Inferior parietal cortex (tissue), 1 donor: ENCODE results near the gene ACYP2.
"Not testable (repeated sequence)": the region's sequence is repeated elsewhere in the genome, so short reads cannot be mapped to it uniquely, and the experiment has no call there.

Source experiments
- DNase-seq: peaks from one replicate; pipeline ENCODE4 v3.0.0-alpha.2; 2016; ENCODE audit errors: extremely low spot score

Gene ACYP2

DNA sequence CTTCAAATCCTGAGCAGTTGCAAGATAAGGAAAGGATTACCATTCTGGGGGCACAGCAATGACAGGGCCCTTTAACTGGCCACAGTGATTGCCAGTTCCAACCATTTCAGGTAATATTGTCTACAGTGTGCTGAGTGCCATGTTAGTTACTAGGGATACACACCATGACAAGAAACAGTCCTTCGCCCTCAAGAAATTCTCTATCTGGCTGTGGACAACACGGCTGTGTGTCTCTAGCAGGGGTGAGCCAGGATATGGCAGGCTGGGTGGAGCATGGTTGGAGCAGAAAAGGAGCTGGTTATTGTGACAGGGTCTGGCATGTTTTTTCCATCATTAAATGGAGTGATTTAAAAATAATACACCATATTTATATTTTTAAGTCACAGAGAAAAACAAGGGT is 109.6 kb downstream of the ACYP2 start:
- DNase-seq, result no peak

GRCh38 chr2:54226260-54226659 is 110.8 kb downstream of the ACYP2 start:
- DNase-seq, result peak; percentile 37

DNA sequence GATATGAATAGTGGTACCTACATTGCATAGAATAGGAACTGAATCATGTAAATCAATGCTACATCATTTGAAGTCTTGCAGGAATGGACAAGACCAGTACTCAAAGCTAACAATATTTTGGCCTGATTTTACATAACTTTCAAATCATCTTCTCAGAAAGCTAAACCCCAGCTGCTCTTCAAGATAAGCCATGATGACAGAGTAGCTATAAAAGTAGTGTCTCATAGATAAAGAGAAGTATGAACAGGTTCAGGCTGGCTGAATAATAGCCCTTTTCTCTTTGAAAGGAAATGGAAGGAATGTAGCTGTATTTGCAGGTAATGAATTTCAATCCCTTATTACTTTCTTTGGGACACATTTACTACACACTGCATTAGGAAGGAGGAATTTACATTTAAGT is 112.4 kb downstream of the ACYP2 start:
- DNase-seq, result no peak

DNA sequence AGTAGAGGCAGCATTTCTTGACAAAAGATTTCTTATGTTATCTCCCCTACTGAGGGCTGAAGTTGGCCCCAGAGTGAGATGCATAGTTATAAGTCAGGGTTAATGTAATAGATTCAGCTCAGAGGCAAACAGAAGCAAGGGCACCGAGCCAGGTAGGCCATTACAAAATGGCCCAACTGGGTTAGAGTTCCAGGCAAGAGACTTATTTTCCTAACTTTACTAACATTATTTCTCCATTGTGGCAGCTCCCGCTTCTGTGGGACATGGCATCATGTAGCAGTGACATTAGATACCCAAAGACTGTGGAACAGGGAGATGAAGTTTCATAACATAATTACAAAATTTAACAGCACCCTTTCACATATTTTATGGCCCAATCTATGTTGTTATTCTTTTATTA is 113.5 kb downstream of the ACYP2 start:
- DNase-seq, result no peak

DNA sequence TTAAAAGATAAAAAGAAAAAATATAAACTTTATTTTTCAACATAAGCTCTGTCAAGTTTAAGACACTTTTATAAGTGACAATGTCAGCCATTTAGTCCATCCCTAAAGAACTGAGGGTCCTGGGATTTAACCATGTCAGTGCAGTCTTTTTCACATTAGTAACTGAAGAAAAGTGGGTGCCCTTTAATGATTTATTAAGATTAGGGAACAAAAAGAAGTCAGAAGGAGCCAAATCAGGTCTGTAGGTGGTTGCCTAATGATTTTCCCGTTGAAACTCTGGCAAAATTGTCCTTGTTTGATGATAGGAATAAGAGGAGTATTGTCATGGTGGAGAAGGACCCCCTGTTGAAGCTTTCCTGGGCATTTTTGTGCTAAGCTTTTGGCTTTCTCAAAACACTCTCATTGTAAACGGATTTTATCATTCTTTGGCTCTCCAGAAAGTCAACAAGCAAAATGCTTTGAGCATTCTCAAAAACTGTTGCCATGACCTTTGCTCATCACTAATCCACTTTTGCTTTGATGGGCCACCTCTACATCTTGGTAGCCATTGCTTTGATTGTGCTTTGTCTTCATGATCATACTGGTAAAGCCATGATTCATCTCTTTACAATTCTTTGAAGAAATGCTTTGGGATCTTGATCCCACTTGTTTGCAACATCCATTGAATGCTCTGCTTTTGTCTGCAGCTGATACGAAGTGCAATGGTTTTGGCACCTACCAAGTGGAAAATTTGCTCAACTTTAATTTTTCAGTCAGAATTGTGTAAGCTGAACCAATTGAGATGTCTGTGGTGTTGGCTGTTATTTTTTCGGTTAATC is 118.6 kb downstream of the ACYP2 start:
- DNase-seq, result no peak

DNA sequence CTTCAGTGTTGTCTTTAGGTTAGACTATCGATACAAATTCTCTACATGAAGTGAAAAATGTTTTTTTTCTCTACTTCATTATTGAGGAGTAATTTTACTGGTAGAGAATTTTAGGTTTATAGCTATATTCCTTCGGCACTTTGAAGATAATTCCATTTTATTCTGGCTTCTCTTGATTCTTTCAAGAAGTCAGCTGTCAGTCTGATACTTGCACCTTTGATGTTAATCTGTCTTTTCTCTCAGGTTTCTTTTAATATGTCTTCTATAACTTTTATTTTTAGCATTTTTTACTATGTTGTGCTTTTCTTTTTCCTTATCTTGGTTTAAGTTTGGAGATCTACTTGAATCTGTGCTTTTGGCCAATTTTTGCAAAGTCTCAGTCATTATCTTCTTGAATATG is 122.0 kb downstream of the ACYP2 start:
- DNase-seq, result no peak

GRCh38 chr2:54239427-54239826 is 124.0 kb downstream of the ACYP2 start:
- no peak for DNase-seq

DNA sequence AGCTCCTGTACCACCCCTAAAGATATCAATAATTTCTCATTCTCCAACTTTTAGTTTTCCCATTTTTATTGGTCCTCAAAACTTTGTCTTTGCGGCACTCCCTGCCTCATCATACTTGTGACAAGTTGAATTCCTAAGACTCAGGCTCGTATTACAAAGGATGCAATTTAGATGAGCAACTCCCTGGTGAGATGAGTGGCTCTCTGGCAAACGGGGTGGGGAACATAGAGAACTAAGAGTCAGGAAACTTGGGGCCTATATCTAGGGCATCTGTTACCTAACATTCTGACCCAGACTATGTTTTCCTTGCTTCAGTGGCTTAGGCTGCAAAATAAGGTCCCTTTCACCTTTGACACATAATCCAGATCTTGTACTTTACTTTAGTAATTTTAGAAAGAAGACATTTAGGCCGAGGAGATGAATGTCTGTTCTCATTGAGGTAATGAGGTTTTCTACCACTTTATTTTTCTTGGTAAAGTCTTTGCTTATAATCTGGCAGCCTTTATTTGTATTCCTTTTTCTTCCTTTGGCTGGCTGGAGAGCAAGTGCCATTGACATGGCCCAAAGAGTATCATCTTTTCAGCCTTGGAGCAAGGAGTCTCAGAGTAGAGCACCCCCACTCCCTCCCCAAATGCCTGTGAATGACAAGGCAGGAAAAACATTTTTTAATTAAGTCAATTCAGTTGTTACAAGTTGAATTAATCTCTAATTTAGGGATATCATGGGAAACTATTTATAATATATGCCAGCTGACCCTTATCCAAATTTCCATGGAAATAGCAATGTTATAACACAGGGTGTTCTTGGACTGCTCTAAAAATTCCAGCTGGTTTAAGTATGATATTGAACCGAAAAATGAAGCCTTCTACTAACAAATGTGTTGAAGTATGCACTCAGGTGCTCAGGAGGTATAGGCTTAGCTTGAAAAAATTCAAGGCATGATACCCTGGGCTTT is 125.4 kb downstream of the ACYP2 start:
- no peak for DNase-seq

DNA sequence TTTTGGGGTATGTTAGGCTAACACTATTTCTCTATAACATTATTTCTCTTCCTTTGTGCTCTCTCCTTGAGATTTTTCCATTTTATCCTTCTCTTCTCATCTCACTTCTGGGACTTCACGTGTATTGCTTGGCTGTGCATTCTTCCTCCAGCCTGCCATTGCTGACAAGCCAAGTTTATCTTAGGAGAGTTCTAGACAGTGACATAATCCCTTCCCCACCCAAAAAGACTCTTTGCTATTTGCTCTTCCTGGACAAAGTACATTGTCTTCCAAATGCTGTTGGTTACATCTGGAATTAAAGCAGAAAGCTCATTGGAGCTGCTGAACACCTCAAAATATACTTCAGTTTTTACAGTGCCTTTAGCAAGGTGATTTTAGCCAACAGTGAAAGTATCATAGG is 131.7 kb downstream of the ACYP2 start:
- no peak for DNase-seq

DNA sequence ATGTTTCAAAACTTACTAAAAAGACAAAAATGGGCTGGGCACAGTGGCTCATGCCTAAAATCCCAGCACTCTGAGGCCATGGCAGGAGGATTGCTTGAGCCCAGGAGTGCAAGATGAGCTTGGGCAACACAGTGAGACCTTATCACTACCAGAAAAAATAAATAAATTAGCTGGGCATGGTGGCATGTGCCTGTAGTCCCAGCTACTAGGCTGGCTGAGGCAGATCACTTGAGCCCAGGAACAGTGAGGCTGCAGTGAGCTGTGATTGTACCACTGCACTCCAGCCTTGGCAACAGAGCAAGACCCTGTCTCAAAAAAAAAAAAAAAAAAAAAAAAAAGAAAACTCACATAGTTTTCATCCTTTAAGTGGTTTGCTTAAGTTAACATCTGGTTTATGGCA is 134.2 kb downstream of the ACYP2 start:
- DNase-seq, result no peak

DNA sequence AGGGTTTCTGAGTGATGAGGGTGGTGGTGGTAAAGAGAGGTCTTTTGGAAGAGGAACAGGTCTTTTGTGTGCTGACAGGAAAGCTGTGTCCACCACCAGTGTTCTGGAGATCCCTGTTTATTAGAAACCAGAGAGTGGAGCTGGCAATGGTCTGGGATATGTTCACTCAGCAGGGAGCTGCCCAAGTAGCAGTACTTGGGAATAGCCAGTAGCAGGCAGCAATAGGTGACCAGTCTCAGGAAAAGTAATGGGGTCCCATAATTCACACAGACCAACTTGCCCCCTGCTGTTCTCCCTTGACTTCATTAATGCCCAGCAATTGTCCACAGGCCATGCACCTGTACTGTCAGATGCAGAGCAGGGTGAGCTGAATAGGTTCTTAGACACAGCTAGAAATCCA is 138.8 kb downstream of the ACYP2 start:
- DNase-seq, result no peak

- DNase-seq, result no peak
These were observed 140.0 kb downstream of the ACYP2 start for GRCh38 chr2:54255230-54256090.

GRCh38 chr2:54256091-54256694 is 140.8 kb downstream of the ACYP2 start, which contains the start of gene TSPYL6:
TSS of gene TSPYL6 (minus strand) at chr2:54256229. CDS start at chr2:54256151, 78 bp downstream.
- DNase-seq, result no peak

- no peak for DNase-seq
These were observed 142.8 kb downstream of the ACYP2 start for GRCh38 chr2:54258166-54258565.

GRCh38 chr2:54259413-54260240 is 144.2 kb downstream of the ACYP2 start:
- no peak for DNase-seq

- no peak for DNase-seq
These were observed 144.8 kb downstream of the ACYP2 start for GRCh38 chr2:54260241-54260595.

DNA sequence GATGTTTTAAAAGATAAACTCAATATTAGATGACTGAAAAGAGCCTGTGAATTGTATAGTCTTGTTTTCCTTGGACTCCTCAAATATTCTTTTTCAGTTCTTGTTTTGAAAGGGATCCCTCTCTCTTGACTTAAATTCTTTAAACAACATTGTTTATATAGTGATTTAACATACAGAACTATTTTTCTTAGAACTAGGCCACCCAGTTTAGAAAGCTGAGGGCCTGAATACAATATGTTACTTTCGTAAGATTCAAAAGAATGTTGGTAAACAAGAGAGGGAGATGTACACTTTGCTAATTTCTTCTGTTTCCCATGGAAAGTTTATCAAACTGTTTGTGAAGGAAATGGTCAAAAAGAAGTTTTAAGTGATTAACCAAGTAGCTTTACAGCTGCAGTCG is 146.1 kb downstream of the ACYP2 start:
- no peak for DNase-seq

GRCh38 chr2:54262015-54262765 is 146.8 kb downstream of the ACYP2 start:
- no peak for DNase-seq

DNA sequence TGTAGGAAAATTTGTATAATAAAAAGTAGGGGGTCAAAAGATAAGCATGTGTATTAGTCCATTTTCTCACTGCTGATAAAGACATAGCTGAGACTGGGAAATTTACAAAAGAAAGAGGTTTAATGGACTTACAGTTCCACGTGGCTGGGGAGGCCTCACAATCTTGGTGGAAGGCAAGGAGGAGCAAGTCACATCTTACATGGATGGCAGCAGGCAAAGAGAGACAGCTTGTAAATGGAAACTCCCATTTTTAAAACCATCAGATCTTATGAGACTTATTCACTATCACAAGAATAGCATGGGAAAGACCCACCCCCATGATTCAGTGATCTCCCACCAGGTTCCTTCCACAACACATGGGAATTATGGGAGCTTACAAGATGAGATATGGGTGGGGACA is 149.7 kb downstream of the ACYP2 start:
- not testable (repeated sequence) for DNase-seq

DNA sequence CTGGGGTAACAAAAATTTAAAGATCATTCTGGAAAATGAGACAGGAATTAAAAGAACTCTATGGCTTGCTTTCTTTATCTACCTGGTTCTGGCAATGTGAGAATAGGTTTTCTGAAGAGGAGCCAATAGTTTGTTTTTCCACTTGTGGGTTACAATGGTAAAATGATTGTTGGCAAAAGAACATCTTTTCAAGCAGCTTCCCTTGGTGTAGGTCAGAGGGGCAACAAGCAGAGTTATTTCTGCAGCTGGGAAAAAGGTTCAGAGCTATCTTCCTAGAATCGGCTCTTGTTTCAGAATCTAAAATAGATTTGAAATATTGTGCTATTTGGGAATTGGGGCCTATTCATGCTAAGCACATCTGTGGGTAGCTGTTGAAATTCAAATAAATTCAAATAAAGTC is 152.2 kb downstream of the ACYP2 start:
- no peak for DNase-seq
